HG03558 (cell line): ENCODE data around the gene CCT6B.
"Not testable (repeated sequence)": the region's sequence is repeated elsewhere in the genome, so short reads cannot be mapped to it uniquely, and the experiment has no call there.

ENCODE experiments used
- ATAC-seq: cut with Tn5 transposase; IDR thresholded peaks from one replicate; pipeline ENCODE4 v1.9.1; 2021; ENCODE audit warnings: moderate number of reproducible peaks; ENCODE audit not compliant: unreplicated experiment; ENCODE audit errors: extremely low read depth

Gene CCT6B

GRCh38 chr17:34961093-34961911, at the start of gene CCT6B, which contains the start of gene ZNF830:
TSS of gene CCT6B (minus strand) at chr17:34961460. CDS start at chr17:34961393, 67 bp downstream.
TSS of gene ZNF830 (plus strand) at chr17:34961540. CDS start at chr17:34961567, 27 bp downstream.
- no peak for ATAC-seq

- ATAC-seq: no peak
Measured at GRCh38 chr17:35010093-35010492, 48.8 kb upstream of the CCT6B start.

GRCh38 chr17:35006961-35007360, 45.7 kb upstream of the CCT6B start:
- no peak for ATAC-seq

GRCh38 chr17:35006345-35006744, 45.1 kb upstream of the CCT6B start:
- ATAC-seq: no peak

- no peak for ATAC-seq
Measured at GRCh38 chr17:35003778-35004177, 42.5 kb upstream of the CCT6B start.

- ATAC-seq: no peak
Measured at GRCh38 chr17:35002876-35003551, 41.8 kb upstream of the CCT6B start.

GRCh38 chr17:35001549-35001948, 40.3 kb upstream of the CCT6B start:
- no peak for ATAC-seq

GRCh38 chr17:35000965-35001364, 39.7 kb upstream of the CCT6B start:
- ATAC-seq: not testable (repeated sequence)

GRCh38 chr17:34999456-34999855, 38.2 kb upstream of the CCT6B start:
- no peak for ATAC-seq

- no peak for ATAC-seq
Measured at GRCh38 chr17:34998205-34998604, 36.9 kb upstream of the CCT6B start.

GRCh38 chr17:34997355-34997862, 36.1 kb upstream of the CCT6B start:
- ATAC-seq: no peak

- no peak for ATAC-seq
Measured at GRCh38 chr17:34996422-34997285, 35.4 kb upstream of the CCT6B start.

- no peak for ATAC-seq
Measured at GRCh38 chr17:34993031-34993430, 31.8 kb upstream of the CCT6B start.

- no peak for ATAC-seq
Measured at GRCh38 chr17:34991606-34992005, 30.3 kb upstream of the CCT6B start.

GRCh38 chr17:34990921-34991365, 29.7 kb upstream of the CCT6B start:
- no peak for ATAC-seq

GRCh38 chr17:34989473-34989872, 28.2 kb upstream of the CCT6B start:
- no peak for ATAC-seq

- no peak for ATAC-seq
Measured at GRCh38 chr17:34988644-34989043, 27.4 kb upstream of the CCT6B start.

GRCh38 chr17:34987232-34987631, 26.0 kb upstream of the CCT6B start:
- ATAC-seq: no peak

- no peak for ATAC-seq
Measured at GRCh38 chr17:34981538-34982241, 20.4 kb upstream of the CCT6B start.
